SKM-1 (cell line): ENCODE data around the gene KRT32.
A peak's percentile ranks its signal among the peaks of the same experiment; 100 is the strongest.
"Not testable (repeated sequence)": the region's sequence is repeated elsewhere in the genome, so short reads cannot be mapped to it uniquely, and the experiment has no call there.

Experiments
- DNase-seq: peaks from one replicate; lab custom pipeline; 2025; ENCODE audit not compliant: unreplicated experiment; lab: John Stamatoyannopoulos, UW

KRT32 gene

DNA sequence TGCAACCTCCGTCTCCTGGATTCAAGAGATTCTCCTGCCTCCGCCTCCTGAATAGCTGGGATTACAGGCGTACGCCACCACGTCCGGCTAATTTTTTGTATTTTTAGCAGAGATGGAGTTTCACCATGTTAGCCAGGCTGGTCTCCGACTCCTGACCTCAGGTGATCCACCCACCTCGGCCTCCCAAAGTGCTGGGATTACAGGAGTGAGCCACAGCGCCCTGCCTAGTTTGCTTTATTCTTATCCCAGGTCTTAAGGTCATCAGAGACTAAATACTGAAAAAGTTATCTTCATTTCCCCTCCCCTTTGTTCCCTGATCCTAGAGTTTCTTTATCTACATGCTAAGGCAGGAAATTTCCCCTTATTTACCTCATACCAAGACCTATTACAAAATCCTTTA is 36.8 kb downstream of the KRT32 start:
- DNase-seq = not testable (repeated sequence)

DNA sequence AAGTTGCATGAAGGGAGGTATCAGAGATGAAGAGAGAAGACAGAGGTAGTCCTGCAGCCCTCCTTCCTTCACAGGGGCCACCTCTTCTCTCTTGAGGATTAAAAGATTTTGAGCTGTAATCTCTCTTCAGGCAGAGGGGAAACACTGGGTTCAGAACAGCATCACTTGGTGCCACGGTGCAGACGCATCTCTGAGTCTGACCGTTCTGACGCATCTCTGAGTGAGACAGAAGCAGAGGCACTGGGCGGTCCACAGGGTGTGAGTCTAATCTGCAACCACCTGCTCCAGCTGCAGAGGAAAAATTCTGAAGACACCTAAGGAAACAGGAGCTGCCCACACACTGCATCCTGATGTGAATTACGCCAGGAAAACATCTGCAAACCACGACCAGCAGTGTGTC is 37.5 kb downstream of the KRT32 start:
- DNase-seq = no peak

DNA sequence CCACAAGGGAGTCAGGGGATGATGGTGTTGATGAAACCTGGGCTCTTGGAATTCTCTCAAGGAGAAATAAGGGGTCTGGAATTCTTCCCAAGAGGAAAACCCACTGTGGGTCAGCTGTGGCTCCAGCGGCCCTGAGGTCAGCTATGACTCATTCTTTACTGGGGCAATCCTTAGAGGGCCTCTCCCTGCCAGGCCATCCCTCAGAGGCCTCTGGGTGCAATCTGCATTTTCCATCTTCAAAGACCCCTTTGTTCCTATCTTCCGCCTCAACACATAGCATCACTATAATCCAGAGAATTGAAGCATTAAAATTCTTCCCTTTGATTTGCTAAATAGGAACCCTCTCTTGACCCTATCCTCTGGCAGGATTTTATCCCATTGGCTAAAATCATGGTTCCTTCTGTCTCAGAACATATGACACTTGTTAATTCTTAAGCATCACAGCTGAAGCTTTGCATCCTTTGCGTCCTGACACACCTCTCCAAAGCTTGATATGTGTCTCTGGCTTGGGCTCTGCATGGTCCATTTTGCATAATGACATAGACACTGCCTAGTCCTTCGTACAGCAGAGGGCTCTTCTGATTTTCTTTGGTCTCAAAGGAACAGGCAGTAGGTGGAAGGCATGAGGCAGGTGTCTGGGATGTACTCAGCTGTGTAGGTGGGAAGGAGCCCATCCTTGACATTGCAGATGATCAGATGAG is 38.4 kb downstream of the KRT32 start:
- no peak for DNase-seq

DNA sequence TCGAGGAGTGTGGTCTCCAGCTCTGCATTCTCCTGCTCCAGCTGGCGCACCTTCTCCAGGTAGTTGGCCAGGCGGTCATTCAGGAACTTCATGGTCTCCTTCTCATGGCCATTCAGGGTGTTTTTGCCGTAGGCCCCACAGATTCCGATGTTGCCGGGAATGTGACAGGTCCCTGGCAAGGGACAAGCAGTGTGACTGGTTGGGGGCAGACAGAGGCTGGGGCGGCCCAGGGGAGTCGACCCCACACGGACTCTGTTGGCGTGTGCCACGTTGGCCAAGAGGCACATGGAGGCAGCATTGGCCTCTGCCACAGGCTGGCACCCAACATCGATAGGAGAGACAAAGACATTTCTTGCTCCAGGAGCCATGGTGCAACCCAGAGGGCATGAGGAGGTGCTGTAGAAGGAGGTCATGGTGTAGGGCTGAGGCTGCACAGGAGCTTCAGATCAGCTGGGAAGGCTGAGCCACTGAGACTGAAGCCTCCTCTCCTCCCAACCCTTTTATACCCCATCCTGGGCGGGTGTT is 43.0 kb downstream of the KRT32 start, which contains the start of gene KRT37:
Gene KRT37, minus strand, starts transcription at position 475 of the 525 bp plus-strand sequence. Its CDS starts 62 bp downstream, at position 413.
- no peak for DNase-seq

DNA sequence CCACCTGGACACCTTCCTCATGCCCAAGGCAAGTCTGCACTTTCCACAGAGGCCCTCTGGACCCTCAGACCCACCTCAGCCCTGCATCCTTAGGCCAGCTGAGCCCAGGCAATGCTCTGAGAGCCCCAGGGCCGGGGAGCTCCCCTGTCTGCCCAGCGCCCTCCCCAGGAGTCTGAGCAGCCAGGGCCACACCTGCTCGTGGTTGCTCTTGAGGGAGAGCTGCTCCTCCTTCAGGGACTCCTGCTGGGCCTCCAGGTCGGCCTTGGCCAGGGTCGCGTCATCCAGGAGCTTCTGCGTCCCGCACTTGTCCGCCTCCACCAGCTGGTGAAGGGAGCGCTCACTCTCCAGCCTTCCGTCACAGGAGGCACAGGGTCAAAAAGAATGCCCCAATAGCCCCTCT is 44.6 kb downstream of the KRT32 start:
- not testable (repeated sequence) for DNase-seq

DNA sequence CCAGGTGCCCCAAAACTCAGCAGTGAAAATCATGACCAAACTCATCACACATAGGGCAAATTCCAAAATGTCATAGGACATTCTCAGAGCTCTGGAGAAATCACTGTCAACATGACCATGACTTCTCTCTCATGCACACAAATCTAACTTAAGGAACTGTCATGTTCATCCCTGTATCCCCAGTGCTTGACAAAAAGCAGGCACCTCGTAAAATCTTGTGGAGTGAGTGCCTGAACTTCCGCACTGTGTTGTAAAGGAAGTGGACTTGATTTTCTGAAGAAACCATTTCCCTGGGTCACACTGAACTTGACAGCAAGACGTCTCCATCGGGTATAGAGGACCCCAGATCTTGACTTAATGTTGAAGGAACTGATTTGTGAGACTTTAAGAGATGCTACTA is 45.6 kb downstream of the KRT32 start:
- no peak for DNase-seq

DNA sequence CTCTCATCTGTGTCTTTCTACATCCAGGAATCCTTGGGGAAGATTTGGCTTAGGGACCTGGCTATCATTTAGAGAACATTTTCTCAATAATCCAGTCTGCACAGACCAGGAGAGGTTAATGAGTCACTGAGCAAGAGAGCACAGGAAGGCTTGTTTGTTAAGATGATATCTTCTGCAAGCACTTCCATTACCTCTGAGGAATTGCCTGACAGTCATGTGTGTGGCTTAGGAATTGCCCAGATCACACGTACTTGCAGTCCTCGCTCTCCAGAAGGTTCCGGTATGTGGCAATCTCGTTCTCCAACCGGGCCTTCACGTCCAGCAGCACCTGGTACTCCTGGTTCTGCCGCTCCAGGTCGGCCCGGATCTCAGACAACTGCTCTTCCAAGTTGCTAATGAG is 46.1 kb downstream of the KRT32 start:
- no peak for DNase-seq

DNA sequence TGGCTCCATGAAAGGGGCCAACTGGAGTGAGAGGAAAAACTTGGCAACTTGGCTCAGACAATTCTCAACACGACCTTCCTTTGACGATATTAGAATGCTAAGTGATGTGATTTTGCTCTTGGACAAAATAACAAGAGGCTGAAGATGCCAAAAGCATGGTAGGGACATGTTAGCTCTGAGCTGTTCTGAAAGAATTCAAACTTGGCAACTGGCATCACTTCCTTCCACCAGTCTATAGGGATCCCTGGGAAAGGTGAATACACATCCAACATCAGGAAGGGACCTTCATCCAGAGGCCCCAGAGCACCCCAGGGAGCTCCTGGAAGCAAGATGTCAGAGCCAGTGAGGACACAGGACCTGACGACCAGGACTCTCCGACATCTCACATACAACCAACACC is 47.1 kb downstream of the KRT32 start:
- DNase-seq = no peak

DNA sequence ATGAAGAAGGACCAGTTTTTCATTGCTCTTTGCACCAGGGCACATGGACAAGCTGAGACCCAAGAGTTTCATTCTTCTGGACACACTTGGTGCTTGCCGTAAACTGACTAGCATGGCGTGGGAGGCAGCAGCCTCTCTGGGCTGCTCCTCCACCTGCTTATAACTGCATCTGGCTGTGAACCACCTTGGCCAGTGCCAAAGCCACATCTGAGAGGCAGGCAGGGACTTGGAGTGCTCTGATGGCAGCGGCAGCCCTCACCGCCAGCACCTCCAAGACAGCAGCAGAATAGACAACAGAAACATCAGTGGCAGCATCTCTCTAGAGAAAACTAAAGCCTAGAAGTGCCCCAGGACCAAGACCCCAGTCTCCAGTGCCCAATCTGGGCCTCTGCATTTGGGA is 47.5 kb downstream of the KRT32 start:
- DNase-seq = no peak

DNA sequence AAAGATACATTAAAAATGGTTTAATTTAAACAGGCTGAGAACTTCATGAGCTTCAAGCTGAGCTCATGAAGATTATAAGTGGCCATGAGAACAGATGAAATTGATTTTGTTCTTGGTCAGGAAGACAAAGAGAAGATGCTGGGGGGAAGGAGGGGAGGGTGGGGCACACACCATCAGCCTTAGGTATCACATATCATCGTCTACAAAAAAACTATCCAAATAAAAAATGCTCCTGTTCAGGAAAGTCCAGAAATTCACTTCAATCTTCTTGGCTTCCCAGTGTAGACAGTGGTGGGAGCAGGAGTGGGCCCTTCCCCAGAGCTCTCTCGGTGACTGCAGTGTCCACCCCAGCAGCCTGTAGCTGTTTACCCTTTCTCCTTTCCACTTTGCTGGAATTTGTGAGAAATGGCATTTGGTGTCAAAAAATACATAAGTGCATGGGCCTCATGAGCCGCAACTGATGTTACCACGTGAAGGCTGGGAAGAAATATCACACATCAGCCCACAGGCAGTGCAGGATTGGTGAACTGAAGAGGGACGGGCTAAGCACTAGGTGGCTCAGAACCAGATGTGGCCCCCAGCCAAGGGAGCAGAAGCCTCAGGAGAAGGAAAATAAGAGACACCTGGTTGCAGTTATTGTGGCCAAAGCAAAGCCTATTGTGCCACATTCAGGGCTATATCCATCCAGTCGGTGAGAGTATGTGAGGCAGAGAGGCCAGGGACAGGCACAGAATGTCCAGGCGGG is 48.9 kb downstream of the KRT32 start:
- no peak for DNase-seq

DNA sequence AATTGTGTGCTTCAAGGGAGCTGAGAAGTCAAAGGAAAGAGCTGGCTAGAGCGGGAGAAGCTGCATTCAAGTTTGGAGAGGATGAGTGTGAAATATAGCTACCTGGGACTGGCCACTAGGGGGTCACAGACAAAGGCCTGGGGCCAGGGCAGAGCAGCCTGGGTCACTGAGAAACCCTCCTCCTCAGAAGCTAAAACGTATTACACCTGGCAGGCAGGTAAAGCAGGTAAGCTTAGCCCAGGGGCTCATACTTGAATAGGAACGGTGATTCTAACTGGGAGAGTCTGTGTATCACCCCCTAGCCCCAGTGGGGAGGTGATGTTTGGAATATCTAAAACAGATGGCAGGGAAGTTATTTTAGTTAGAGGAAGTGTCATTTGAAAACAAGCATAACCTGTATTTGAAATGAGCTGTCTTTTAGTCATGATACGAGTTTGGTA is 49.6 kb downstream of the KRT32 start:
- peak; percentile 34 for DNase-seq

DNA sequence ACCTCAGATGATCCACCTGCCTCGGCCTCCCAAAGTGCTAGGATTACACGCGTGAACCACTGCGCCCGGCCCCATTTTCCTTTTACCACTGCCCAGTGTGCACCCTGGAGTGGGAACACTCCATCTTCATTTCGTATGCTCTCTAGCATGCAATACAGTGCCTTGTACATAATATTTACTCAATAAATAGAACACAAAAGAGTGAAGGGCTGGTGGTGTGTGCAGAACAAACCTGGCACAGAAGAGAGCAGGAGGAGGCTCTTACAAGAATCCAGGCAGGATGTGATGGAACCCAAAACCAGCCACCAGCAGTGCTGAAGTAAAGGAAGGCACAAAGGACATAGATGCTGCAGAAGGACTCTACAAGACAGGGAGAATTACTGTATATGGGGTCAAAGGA is 50.1 kb downstream of the KRT32 start:
- DNase-seq = no peak

DNA sequence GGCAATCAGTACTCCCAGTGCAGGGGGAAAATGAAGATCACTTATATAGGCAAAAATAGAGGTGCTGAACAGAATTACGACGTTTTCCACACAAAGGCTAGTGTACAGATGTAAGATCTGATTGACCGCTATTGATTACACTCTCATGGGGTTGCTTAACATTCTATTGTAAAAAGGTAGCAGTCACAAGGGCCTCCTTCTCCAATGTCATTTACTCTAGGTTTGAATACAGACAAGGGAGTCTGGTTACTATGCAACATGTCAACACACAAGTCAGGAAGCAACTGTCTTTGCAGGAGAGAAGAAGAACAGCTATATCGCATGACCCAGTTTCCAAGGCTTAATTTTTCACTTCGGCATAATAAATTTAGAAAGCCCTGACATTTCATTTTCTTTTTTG is 50.7 kb downstream of the KRT32 start:
- no peak for DNase-seq

DNA sequence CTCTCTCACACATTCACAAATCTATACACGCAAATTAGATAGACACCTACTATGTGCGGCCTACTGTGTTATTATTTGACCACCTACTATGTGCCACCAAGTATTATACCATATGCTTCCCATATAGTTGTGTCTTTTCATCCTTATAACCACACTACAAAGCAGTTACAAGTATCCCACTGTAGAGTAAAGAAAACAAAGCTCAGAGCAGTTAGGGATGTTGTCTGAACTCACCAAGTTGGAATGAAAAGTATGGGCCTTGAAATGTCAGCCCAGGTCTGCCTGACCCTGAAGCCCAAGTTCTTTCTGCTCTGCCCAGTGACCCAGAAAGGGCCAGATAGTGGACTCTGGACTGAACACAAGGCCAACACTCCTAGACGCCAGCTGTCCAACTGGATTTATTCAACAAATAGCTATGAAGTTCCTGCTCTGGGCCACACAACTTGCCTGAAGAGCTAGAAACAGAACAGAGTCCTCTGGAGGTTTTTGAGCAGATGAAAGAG is 51.3 kb downstream of the KRT32 start:
- DNase-seq = no peak

DNA sequence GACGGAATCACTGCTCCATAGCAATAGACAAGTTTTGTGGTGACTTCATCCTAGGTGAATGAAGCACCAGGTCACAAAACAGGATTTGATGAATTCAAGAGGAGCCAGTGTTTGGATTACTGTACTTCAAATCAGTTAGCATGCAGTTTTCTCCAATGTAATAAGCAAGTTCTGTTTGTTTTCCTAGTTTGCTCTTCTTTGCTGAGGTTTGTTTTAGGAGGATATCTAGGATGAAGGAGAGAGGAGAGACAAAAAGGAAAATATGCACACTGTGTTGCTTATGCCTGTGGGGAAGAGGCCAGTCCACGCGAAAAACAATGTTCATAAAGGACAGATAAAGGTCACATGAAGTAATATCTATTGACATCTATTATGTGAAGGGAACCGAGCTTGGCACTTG is 51.8 kb downstream of the KRT32 start:
- DNase-seq = no peak

DNA sequence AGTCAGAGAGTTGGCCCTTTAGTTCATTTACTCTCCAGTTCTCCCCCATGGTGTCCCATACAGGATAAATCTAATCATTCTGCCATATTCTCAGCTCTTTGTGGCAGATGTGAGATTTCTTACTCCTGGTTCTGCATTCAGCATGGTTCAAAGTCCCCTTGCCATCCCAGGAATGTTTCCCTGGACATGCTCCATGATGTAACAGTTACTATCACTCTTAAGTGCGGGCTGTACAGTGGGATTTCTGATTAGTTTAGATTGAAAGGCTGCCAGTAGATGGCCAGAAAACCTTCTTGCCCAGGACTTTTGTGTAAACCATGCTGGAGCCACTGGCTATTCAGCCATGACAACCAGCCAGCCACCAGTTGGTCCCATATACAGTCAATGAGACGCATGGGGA is 53.2 kb downstream of the KRT32 start:
- DNase-seq = no peak

DNA sequence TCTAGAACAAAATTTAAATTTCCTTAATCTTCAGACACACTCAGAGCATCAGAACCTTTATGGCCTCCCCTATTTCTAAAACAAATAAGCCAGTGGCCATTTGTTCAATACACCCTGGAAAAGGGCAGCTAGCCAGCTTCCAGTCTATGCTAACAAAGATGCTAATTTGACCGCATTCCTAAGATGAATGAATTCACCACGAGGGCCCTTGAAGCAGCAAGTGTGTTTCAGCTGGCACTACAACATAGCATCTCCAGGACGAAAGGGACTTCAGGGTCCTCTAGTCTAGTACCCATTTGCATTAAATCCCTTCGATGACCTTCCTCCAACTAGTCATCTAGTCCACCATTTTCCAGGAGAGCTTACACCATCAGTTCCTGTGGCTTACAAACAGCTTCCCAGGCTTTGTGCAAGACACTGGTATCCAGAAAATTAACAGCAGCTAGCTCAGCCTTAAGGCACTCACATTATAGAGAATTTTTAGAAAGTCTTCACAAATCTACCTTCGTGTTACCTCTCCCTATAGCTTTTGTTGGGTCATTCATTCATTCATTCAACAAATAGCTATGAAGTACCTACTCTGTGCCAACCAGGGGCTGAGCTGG is 53.7 kb downstream of the KRT32 start:
- no peak for DNase-seq

DNA sequence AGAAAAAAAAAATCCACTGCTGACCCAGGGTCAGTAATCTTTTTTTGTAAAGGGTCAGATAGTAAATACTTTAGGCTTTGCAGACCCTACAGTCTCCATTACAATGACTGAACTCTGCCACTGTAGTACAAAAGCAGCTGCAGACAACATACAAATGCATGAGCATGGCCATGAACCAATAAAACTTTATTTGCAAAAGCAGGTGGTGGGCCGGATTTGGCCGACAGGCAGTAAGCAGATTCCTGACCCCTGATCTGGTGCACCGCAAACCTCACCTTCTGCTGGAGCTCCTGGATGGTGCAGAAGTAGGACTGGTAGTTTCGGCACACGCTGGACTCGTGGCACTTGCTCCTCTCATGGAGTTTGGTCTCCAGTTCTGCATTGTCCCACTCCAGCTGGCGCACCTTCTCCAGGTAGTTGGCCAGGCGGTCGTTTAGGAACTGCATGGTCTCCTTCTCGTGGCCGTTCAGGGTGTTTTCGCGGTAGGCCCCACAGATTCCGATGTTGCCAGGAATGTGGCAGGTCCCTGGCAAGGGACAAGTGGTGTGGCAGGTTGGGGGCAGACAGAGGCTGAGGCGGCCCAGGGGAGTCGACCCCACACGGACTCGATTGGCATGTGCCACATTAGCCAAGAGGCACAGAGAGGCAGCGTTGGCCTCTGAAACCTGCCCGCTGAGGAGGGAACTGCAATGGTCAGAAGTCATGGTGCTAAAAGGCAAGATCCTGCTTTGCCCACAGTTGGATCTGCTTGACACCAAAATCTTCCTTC is 55.9 kb downstream of the KRT32 start:
- DNase-seq = no peak
